D721Med (cell line): ENCODE data around the gene ECD.

Source experiments
- DNase-seq: peaks from one replicate; pipeline ENCODE4 v3.0.0; 2011; ENCODE audit warnings: low spot score; ENCODE audit not compliant: insufficient read length
- FAIRE-seq: peaks from 2 replicates; lab custom pipeline; 2011; peaks lifted over from hg19 to GRCh38; lab: Jason Lieb, UNC
- TF ChIP-seq, protein P1 (sequence below): IDR thresholded peaks from 2 replicates; pipeline ENCODE4 v1.5.1; 2012; ENCODE audit warnings: mild to moderate bottlenecking, control low read depth; ENCODE audit not compliant: insufficient read depth; ENCODE audit errors: missing control alignments

The ECD gene

GRCh38 chr10:73093922-73094850 is 73.6 kb downstream of the ECD start:
- FAIRE-seq = no peak
- DNase-seq = no peak
- TF ChIP-seq, protein P1, sequence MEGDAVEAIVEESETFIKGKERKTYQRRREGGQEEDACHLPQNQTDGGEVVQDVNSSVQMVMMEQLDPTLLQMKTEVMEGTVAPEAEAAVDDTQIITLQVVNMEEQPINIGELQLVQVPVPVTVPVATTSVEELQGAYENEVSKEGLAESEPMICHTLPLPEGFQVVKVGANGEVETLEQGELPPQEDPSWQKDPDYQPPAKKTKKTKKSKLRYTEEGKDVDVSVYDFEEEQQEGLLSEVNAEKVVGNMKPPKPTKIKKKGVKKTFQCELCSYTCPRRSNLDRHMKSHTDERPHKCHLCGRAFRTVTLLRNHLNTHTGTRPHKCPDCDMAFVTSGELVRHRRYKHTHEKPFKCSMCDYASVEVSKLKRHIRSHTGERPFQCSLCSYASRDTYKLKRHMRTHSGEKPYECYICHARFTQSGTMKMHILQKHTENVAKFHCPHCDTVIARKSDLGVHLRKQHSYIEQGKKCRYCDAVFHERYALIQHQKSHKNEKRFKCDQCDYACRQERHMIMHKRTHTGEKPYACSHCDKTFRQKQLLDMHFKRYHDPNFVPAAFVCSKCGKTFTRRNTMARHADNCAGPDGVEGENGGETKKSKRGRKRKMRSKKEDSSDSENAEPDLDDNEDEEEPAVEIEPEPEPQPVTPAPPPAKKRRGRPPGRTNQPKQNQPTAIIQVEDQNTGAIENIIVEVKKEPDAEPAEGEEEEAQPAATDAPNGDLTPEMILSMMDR = no peak

DNA sequence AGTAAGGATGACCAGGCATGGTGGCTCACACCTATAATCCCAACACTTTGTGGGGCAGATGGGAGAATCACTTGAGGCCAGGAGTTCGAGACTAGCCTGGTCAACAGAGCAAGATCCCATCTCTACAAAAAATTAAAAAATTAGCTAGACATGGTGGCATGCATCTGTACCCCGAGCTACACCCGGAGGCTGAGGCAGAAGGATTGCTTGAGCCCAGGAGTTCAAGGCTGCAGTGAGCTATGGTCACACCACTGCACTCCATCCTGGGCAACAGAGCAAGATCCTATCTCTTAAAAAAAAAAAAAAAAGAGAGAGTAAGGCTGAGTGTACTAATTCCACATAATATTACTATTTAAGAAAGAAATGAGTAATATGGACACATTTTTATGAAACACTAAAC is 75.0 kb downstream of the ECD start:
- FAIRE-seq (no peak), DNase-seq (no peak)
- TF ChIP-seq, protein P1 = no peak

DNA sequence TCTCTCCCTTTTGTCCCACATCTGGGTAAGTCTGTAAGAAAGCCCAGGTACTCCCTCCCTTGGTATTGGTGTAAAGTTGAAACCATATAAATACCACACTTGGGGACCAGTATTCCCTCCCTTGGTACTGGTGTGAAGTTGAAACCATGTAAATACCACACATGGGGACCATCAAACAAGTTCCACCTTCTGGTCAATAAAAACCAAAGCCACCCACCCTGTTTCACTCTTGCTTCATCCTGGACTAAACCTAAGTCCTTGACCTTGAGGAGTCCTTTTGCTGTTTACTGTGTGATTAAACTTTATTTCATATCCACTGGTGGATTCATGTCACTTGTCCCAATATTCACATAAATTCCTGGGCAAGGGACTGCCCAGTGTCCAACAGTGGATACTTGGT is 79.5 kb downstream of the ECD start:
- DNase-seq = no peak

DNA sequence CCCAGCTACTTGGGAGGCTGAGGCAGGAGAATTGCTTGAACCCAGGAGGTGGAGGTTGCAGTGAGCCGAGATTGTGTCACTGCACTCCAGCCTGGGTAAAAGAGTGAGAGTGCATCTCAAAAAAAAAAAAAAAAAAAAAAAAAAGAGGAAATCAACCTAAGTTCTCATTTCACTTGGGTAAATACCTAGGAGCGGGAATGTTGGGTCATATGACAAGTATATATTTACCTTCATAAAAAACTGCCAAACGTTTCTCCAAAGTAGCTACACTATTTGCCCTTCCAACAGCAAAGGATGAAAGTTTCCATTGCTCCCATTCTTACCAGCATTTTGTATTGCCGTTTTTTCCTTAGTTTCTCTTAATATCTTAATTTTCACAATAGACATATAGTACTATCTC is 81.0 kb downstream of the ECD start:
- FAIRE-seq (no peak), DNase-seq (no peak)
- TF ChIP-seq, protein P1 = no peak

More for the DNA sequence above, 79.5 kb downstream of the ECD start:
- TF ChIP-seq, protein P1 = no peak
- no peak for FAIRE-seq

GRCh38 chr10:73084209-73084608 is 83.6 kb downstream of the ECD start:
- TF ChIP-seq, protein P1 = no peak
- DNase-seq = no peak
- FAIRE-seq = no peak
